Neural cell (in vitro differentiated cells): ENCODE data around the gene RMI2. TPM values are rescaled to one million over a fixed set of nuclear protein-coding genes. Genes with fewer than 3 reads are reported as not detected.

Experiments used
- H2AFZ ChIP-seq: fragments of 200-600, 300-800 bp; sonication (generic), shearing (Covaris generic); 2 replicates; pipeline ENCODE4 v1.6.0; 2014; ENCODE audit warnings: low read depth, mild to moderate bottlenecking, antibody characterized with exemption, low read length, moderate library complexity
- H3F3A ChIP-seq: fragments of 200-600 bp; shearing (Covaris generic); 2 replicates; pipeline ENCODE4 v1.6.1; 2016; ENCODE audit warnings: mild to moderate bottlenecking, moderate library complexity, mixed read lengths, antibody characterized with exemption, low read length; ENCODE audit not compliant: insufficient read depth, poor library complexity, severe bottlenecking
- H3K27ac ChIP-seq: fragments of 200-600, 300-800 bp; sonication (generic), shearing (Covaris generic); 2 replicates; pipeline ENCODE4 v1.5.1; 2014; ENCODE audit warnings: mild to moderate bottlenecking, low read length, moderate library complexity
- H3K27me3 ChIP-seq: fragments of 300-800, 200-600 bp; sonication (generic), shearing (Covaris generic); 2 replicates; pipeline ENCODE4 v1.6.0; 2014; ENCODE audit warnings: mild to moderate bottlenecking, low read depth, low read length, moderate library complexity; ENCODE audit not compliant: insufficient read depth
- H3K36me3 ChIP-seq: fragments of 300-800, 200-600 bp; sonication (generic), shearing (Covaris generic); 2 replicates; pipeline ENCODE4 v1.5.1; 2014; ENCODE audit warnings: mild to moderate bottlenecking, antibody characterized with exemption, low read length, moderate library complexity; ENCODE audit not compliant: insufficient read depth
- H3K4me2 ChIP-seq: fragments of 300-800, 200-600 bp; sonication (generic), shearing (Covaris generic); 2 replicates; pipeline ENCODE4 v1.6.0; 2014; ENCODE audit warnings: mild to moderate bottlenecking, low read length
- H3K4me3 ChIP-seq: fragments of 300-800, 200-600 bp; sonication (generic), shearing (Covaris generic); 2 replicates; pipeline ENCODE4 v1.5.1; 2014; ENCODE audit warnings: mild to moderate bottlenecking, low read length, moderate library complexity
- H3K79me2 ChIP-seq: fragments of 200-600 bp; shearing (Covaris generic); replicated peaks from 2 replicates; pipeline ENCODE4 v1.6.0; 2014; ENCODE audit warnings: mild to moderate bottlenecking, low read length, moderate library complexity; ENCODE audit not compliant: insufficient read depth
- H3K9ac ChIP-seq: fragments of 300-800, 200-600 bp; sonication (generic), shearing (Covaris generic); 2 replicates; pipeline ENCODE4 v1.6.1; 2016; ENCODE audit warnings: mild to moderate bottlenecking, low read length, mixed read lengths
- H3K9me2 ChIP-seq: fragments of 200-600 bp; shearing (Covaris generic); 2 replicates; pipeline ENCODE4 v1.6.1; 2016; ENCODE audit warnings: mild to moderate bottlenecking, low read length, mixed read lengths; ENCODE audit not compliant: insufficient read depth
- H3K9me3 ChIP-seq: fragments of 200-600, 300-800 bp; sonication (generic), shearing (Covaris generic); 2 replicates; pipeline ENCODE4 v1.6.1; 2016; ENCODE audit warnings: mild to moderate bottlenecking, mixed run types, low read length, moderate library complexity, mixed read lengths
- H4K20me1 ChIP-seq: fragments of 200-600 bp; shearing (Covaris generic); 2 replicates; pipeline ENCODE4 v1.6.1; 2016; ENCODE audit warnings: mild to moderate bottlenecking, mixed run types; ENCODE audit not compliant: insufficient read depth
- CTCF ChIP-seq: fragments of 450-650 bp; IDR thresholded peaks from 2 replicates; pipeline ENCODE4 v1.5.1; 2014; ENCODE audit warnings: antibody characterized with exemption, mild to moderate bottlenecking, moderate library complexity; ENCODE audit not compliant: poor library complexity, severe bottlenecking
- EP300 ChIP-seq: fragments of 450-650 bp; conservative IDR thresholded peaks from 2 replicates; pipeline ENCODE4 v1.6.1; 2014; ENCODE audit warnings: antibody characterized with exemption, mild to moderate bottlenecking, moderate library complexity; ENCODE audit not compliant: poor library complexity, severe bottlenecking
- EZH2 ChIP-seq: fragments of 200-600, 300-800 bp; shearing (Covaris generic), sonication (generic); IDR thresholded peaks from 2 replicates; pipeline ENCODE4 v1.6.1; 2014; ENCODE audit warnings: antibody characterized with exemption, low read length, borderline replicate concordance, mild to moderate bottlenecking; ENCODE audit not compliant: insufficient read depth, poor library complexity, severe bottlenecking
- MXI1 ChIP-seq: fragments of 450-650 bp; conservative IDR thresholded peaks from 2 replicates; pipeline ENCODE4 v1.6.1; 2014; ENCODE audit warnings: antibody characterized with exemption, mild to moderate bottlenecking; ENCODE audit not compliant: poor library complexity, severe bottlenecking
- POLR2AphosphoS5 ChIP-seq: IDR thresholded peaks from 2 replicates; pipeline ENCODE4 v1.6.1; 2012
- RAD21 ChIP-seq: fragments of 450-650 bp; conservative IDR thresholded peaks from 2 replicates; pipeline ENCODE4 v1.6.1; 2014; ENCODE audit warnings: antibody characterized with exemption, mild to moderate bottlenecking, moderate library complexity
- SMC3 ChIP-seq: fragments of 450-650 bp; conservative IDR thresholded peaks from 2 replicates; pipeline ENCODE4 v1.6.1; 2014; ENCODE audit warnings: antibody characterized with exemption, mild to moderate bottlenecking, moderate library complexity; ENCODE audit not compliant: poor library complexity
- TAF1 ChIP-seq: IDR thresholded peaks from 2 replicates; pipeline ENCODE4 v1.6.1; 2012; ENCODE audit warnings: low read depth
- polyA plus RNA-seq: library from polyadenylated mRNA; depleted of rRNA; stranded (reverse); fragments of >200 nt; gene quantifications from 2 replicates; pipeline ENCODE4 v1.2.3, GENCODE V29; 2014
- TF ChIP-seq, protein P1 (sequence below): IDR thresholded peaks from 2 replicates; pipeline ENCODE4 v1.6.1; 2012; ENCODE audit warnings: borderline replicate concordance

Gene RMI2
- polyA plus RNA-seq, 1 donor from 2014 or later: 0.48 TPM

DNA sequence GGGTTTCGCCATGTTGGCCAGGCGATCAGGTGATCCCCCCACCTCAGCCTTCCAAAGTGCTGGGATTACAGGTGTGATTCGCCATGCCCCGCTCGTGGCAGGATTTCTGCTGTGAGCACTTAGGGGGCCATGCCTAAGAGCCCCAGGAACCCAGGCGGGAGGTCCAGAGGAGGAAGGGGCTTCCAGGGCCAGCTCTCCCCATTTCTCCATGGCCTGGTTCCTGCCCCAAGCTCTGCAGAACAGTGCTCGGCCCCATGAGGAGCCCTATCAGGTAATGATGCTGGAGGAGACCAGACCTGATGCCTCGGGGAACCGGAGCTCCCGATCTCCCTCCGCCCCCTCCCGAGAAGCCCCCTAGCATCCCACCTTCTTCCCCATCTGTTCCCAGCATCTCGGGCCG is 53.6 kb downstream of the RMI2 start:
- no peaks in the 10 kb centered on the region for H3K36me3 ChIP-seq
- TF ChIP-seq CTCF (no peak), EP300 (no peak), TAF1 (no peak), MXI1 (no peak), EZH2 (no peak), POLR2AphosphoS5 (no peak)
- TF ChIP-seq, protein P1, sequence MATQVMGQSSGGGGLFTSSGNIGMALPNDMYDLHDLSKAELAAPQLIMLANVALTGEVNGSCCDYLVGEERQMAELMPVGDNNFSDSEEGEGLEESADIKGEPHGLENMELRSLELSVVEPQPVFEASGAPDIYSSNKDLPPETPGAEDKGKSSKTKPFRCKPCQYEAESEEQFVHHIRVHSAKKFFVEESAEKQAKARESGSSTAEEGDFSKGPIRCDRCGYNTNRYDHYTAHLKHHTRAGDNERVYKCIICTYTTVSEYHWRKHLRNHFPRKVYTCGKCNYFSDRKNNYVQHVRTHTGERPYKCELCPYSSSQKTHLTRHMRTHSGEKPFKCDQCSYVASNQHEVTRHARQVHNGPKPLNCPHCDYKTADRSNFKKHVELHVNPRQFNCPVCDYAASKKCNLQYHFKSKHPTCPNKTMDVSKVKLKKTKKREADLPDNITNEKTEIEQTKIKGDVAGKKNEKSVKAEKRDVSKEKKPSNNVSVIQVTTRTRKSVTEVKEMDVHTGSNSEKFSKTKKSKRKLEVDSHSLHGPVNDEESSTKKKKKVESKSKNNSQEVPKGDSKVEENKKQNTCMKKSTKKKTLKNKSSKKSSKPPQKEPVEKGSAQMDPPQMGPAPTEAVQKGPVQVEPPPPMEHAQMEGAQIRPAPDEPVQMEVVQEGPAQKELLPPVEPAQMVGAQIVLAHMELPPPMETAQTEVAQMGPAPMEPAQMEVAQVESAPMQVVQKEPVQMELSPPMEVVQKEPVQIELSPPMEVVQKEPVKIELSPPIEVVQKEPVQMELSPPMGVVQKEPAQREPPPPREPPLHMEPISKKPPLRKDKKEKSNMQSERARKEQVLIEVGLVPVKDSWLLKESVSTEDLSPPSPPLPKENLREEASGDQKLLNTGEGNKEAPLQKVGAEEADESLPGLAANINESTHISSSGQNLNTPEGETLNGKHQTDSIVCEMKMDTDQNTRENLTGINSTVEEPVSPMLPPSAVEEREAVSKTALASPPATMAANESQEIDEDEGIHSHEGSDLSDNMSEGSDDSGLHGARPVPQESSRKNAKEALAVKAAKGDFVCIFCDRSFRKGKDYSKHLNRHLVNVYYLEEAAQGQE: no peak
- no peak overlapping the region for H2AFZ ChIP-seq
- no peak overlapping the region for H3K4me2 ChIP-seq
- H3K27ac ChIP-seq: no peak overlapping the region
- no peaks in the 10 kb centered on the region for H4K20me1 ChIP-seq
- H3K9ac ChIP-seq: no peak overlapping the region
- H3K4me3 ChIP-seq: no peak overlapping the region
- H3K9me2 ChIP-seq: no peaks in the 10 kb centered on the region
- H3K79me2 ChIP-seq: no peaks in the 10 kb centered on the region
- no peaks in the 10 kb centered on the region for H3F3A ChIP-seq
- H3K9me3 ChIP-seq: no peaks in the 10 kb centered on the region
- no peaks in the 10 kb centered on the region for H3K27me3 ChIP-seq

DNA sequence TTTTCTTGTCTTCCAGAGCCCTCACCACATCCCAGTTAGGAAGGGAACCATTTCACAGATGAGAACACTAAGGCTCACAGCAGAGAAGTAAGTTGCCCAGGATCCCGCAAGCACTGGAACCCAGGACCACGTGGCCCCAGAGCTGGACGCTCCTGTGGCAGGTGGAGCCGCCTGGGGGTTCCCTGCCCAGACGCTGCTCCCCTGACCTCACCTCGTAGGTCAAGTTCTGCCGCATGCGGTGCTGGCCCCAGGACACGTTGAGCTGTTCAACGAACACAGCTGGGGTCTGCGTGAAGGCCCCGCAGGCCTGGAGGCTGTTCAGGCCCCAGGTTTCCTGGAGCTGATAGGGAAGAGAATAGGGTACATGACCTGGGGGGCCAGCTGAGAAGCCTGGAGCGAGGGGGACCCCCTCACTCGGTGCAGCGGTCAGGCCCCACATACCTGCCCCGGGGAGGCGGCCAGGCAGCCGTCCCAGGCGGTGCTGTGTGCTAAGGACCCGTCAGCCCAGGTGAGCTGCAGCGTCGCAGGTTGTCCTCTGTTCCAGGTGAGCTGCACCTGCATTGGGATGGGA is 54.1 kb downstream of the RMI2 start:
- Histone ChIP-seq H3K9me3 (no peaks in the 10 kb centered on the region), H3K79me2 (no peaks in the 10 kb centered on the region), H3K4me2 (no peak overlapping the region), H3K4me3 (no peak overlapping the region), H3K9me2 (no peaks in the 10 kb centered on the region), H3K27ac (no peak overlapping the region), H2AFZ (no peak overlapping the region), H3K27me3 (no peaks in the 10 kb centered on the region), H4K20me1 (no peaks in the 10 kb centered on the region), H3K9ac (no peak overlapping the region), H3F3A (no peaks in the 10 kb centered on the region), H3K36me3 (no peaks in the 10 kb centered on the region)
- TF ChIP-seq CTCF (no peak), EP300 (no peak), TAF1 (no peak), MXI1 (no peak), EZH2 (no peak), SMC3 (no peak), POLR2AphosphoS5 (no peak), RAD21 (no peak)
- TF ChIP-seq, protein P1: no peak
